Upper lobe of left lung (tissue), 4 donors: ENCODE data around the gene RBP5.

Experiments
- CTCF ChIP-seq, 6 experiments: fragments of 450-650 bp in 4 of 6; fragments of 200-600 bp in 2 of 6; sonication (generic) in 2 of 6; IDR thresholded peaks; one replicate each; pipeline ENCODE4 v1.5.1; 2016 to 2019; ENCODE audit warnings: antibody characterized with exemption in 6 of 6
- POLR2AphosphoS5 ChIP-seq, 2 donors: sonication (generic); formaldehyde crosslinking; IDR thresholded peaks; one replicate each; pipeline ENCODE4 v1.5.1; 2017; ENCODE audit warnings: antibody characterized with exemption in 2 of 2

DNA sequence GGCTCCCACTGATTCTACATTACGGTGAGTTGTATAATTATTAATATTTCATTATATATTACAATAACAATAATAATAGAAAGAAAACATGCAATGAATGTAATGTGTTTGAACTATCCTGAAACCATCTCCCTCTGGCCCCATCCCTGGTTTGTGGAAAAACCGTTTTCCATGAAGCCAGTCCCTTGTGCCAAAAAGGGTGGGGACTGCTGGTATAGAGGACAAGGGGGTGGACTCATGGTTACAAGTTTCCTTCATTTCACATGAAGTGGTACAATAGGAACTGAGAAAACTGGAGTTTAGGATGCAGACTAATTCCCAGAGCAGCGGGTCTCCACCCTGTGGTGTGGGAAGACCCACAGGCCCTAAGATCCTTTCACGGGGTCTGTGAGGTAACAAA is 16.6 kb downstream of the RBP5 start:
- TF ChIP-seq CTCF (IDR thresholded peaks at IDR 0.05) (no peak), POLR2AphosphoS5 (IDR thresholded peaks at IDR 0.05) (no peak)
